ENCODE results near the gene ARHGAP31.
"Not testable (repeated sequence)": the region's sequence is repeated elsewhere in the genome, so short reads cannot be mapped to it uniquely, and the experiment has no call there.

The ARHGAP31 gene

DNA sequence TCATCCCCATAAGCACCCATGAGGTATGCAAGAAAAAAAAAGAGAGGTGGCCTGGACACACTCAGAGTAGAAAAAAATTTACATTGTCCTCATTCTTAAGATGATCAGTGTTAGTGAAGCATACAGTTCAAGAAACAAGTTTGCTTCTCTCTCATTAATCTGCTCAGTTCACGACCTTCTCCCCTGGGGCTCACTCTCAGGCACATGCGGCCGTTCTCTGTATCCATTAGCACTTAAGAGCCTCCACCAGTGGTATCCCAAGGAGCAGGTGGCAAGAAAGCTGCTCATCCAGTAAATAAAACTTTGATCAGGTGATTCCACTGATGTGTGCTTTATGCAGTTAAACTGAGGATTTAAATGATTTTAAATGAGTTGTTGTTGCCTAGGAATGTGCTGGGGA, 57.4 kb downstream of the ARHGAP31 start:
- no peak for DNase-seq

DNA sequence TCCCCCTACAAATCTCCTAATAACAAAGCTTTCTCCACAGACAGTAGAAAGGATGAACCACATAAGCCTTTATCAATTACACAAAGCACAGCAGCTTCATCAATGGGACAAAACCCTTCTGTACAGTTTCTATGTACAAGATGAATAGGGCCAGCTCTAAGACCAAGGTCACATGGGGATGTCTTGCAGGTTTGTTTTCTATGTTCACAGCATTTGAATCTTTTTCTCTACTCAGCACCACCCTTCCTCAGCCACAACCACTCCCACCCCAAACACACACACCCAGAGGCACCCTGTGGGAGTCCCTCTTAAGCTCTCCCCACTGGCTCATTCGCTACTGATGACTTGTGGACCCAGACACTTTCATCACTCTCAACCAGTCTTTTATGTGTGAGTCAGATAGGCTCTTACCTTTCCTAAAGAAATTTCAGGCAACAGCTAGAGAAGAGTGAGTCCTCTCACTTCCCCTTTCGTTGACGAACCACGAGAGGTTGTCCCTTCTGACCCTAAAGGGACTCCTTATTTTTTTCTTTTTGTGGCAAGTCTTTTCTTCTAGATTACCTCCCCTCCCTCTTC, 57.9 kb downstream of the ARHGAP31 start:
- DNase-seq, result peak in 5 of 6 experiments; percentile 16 to 39 (median 27)

DNA sequence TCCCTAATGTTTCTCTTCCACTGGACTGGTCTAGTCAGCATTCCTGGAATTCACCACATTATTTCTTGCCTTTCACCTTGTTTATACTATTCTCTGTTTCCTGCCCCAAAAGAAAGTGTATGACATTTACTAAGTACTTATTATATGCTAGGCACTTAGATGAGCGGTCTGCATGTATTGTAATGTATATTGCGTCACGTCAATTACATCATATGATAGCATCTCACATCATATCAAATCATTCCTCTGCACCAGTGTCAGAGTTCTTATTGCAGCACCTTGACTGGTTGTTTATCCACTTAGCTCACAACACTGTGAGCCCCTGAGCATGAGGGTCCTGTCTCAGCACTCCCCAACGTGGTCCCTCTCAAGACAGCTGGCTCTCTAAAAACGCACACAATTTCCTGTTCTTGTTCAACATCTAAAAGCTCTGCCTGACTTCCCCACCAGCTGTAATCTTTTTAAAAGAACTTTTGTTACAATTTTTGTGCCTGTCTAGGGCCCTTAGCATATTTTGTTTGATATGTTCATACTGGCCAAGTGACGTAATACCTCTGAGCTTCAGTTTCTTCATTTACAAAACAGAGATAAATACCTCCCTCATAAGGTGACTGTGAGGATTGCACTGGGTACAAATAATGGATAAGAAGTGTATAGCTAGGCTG, 58.8 kb downstream of the ARHGAP31 start:
- peak in 4 of 6 experiments; percentile 2 to 57 (median 54) for DNase-seq

DNA sequence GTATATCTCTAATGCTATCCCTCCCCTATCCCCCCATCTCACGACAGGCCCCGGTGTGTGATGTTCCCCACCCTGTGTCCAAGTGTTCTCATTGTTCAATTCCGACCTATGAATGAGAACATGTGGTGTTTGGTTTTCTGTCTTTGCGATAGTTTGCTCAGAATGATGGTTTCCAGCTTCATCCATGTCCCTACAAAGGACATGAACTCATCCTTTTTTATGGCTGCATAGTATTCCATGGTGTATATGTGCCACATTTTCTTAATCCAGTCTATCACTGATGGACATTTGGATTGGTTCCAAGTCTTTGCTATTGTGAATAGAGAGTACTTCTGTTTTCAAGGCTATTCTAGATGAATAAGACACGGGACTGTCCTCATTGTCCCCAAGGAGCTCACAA, 61.4 kb downstream of the ARHGAP31 start:
- DNase-seq, result not testable (repeated sequence)

DNA sequence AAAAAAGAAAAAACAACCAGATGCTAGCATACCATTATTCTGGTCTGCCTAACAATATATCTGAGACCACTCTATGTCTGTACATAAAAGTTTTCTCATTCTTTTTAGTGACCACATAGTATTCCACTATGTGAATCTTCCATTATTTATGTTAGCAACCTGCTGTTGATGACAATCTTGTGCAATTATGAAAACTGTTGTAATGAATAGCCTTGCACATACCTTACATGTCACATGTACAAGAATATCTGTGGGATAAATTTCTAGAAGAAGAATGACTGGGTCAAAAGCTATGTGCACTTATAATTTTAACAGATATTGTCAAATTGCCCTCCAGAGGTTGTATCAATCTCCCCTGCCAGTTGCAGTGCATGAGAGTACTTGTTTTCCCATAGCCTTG, 62.5 kb downstream of the ARHGAP31 start:
- no peak for DNase-seq

DNA sequence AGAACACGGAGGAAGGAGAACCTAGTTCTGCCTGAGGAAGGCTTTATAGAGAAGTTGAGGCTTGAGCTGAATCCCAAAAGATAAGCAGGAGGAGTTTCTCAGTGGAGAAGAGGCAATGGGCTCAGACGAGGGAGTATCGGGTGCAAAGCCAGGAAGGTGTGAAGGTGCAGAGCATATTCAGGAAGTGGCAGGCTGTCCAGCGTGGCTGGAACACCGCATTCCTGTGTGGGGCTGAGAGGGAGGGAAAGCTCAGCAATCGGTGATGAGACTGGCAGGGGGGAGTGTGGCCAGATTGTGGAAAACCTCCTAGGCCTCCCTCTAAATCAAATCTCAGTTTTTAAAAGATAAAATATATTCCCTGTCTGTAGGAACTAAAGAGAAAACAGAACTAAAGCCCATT, 63.0 kb downstream of the ARHGAP31 start:
- DNase-seq, result no peak

DNA sequence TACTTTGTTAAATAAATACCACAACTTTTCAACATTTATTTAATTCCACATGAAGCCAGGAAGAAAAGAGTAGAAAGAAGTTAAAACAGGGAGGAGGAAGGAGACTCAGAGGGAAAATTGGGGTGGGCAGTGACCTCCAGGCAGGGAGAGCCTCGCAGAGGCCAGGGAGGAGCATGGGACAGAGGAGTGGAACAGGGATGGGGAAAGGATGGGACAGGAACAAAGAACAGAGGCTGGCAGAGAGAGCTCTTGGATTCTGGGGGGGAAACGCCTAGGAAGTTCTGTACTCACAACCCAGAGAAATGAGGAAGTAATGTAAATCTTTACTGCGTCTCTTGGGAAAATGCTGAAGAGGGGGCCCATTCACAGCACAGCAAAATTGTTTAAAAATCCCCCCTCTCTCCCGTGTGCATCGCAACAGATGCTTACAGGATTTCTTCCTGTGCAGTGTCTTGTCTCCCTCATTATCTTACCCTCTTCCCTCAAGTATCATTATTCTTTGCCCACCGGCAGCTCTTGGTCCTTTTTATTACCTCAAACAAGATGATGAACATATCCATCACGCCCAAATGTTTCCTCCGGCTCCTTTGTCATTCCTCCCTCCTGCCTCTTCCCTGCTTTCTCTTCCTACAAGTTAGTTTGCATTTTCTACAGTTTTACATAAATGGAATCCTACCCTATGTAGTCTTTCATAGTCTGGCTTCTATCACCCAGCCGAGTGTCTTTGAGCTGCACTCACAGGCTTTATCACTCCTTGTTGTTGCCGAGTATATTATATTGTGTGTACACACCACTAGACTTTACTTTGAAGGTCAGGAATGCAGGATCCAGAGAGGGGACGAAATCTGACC, 65.5 kb downstream of the ARHGAP31 start:
- DNase-seq, result no peak

DNA sequence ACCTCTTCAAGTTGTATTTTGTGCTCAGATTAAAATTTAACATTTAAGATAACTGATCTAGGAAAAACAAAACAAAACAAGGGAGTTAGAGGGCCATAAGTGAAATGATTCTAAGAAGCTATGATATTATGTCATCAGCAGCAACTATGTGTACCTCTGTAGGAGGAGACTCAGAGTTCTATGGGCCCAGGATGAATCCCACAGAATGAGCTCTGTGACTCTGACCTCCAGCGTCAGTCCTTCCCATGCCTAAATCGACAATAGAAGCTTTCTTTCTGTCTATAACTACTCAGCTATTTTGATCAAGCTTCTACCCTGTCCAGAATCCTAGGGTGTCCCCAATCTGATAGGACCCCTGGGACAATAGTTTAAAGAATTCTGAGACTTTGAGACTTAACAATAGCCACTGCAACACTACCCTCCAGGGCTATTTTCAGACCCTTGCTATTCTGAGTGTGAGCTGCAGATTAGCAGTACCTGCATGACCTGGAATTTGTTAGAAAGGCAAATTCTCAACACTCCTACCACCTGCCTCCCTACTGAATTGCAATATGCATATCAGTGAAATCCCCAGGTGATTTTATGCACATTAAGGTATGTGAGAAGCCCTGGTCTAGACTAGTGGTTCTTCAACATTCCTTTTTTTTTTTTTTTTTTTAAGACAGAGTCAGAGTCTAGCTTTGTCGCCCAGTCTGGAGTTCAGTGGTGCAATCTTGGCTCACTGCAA, 66.7 kb downstream of the ARHGAP31 start:
- DNase-seq, result no peak

DNA sequence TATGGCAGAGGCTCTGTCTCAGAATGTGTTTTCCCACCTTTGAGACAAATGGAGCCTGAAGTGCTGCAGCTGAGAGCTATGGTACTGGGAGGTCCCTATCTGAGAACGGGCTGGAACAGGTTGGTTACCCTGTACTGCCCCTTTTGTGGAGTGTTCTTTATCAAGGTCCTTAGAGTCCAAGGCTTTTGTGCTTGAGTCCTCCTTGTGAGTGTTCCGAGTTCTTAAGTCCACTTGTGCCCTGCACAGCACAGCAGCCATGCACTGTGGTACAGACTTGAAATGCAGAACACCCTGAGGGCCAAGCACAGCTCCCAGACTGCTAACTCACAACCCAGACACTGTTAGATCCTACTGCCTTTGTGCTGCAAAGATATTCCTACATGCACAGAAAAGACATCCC, 67.8 kb downstream of the ARHGAP31 start:
- DNase-seq, result no peak

DNA sequence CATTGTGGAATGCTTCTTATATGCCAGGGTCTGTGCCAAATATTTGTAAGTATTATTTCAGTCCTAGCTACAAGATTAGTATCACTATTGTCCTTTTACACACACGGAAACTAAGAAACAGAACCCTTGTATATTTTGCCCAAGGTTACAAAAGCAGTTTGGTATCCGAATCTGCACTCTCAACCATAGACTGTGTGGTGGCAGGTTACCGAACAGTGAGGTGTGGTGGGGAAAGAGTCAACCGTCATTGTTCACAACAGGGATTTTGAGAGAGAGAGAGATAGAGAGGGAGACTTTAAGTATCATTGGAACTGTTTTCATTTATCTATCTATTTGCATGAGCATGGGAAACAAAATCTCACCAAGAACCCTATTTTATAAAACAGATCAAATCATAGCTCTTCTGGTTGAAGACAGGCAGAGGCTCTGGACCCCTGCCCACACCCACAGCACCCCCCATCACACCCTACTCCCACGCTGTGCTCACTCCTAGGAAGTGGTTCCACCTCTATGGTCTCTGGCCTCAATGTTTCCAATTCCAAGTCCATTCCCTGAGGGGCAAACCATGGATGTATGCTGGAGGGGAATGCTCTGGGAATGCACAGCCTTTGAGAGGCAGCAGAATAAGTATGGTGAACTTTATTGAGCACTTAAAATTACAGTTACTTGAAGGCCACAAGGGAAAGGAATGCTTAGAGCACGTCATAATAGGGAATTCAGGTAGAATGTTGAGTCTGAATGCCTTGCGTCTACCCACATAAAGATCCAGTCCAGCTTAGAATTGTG, 69.0 kb downstream of the ARHGAP31 start:
- DNase-seq, result no peak

DNA sequence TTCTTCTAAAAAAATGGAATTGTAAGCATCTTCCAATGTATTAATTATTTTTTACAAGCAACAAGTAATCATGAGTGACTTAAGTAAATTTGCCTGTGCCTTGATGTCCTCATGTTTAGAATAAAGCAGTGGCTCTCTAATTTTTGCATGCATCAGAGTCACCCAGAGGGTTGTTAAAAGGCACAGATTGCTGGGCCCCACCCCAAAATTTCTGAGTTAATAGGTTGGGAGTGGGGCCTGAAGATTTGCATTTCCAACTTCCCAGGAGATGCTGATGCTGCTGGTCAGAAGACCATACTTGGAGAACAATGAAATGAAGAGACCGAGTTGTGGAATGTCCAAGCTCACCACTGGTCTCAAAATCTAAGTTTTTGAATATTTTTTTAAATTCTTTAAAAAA, 70.2 kb downstream of the ARHGAP31 start:
- DNase-seq, result no peak

DNA sequence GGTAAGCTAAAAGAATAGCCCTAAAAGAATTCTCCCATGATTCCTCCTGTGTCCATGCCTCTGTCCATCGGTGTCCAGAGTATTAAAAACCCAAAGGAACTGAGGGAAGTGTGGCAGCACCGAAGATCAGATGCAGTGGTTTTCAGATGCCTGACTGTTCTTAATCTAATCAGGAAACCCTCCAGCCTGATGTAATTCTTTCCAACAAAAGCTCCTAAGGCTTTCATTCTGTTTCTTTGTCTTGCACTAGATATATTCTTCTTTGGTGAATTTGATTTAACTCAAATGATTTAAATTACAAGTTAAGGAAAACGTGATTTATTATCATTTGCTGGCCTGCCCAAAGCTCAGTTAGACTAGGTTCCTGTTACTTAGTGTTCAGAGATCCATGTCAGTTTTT, 71.2 kb downstream of the ARHGAP31 start:
- DNase-seq, result no peak

DNA sequence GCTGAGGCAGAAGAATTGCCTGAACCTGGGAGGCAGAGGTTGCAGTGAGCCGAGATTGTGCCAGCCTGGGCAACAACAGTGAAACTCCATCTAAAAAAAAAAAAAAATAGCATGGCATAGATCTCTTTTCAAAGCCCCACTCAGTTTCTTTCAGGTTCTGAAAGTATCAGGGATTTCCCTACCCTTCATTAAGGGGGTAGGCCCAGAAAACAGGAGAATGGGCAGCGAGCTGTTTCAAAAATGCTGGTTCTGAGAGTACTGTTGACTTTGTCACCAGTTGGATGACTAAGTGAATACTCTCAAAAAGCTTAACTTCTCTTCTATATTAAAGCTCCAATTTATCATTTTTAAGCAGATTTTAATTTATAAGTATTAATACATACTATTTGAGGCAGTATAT, 72.8 kb downstream of the ARHGAP31 start:
- no peak for DNase-seq

DNA sequence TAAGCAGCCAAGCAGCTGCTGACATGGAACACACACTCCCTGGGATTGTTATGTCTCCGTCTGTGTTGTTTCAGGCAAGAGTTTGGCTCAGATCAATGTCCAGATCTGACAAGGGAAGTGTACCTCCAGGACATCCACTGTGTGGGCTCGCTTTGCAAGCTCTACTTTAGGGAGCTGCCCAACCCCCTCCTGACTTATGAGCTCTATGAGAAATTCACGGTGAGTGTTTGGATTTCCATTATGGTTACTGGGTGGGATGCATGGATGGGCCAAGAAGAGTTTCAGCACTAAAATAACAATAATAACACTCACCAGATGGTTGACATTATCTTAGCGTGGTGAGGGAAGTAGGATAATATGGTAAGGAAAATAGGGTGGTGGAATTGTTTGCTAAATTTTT, 74.1 kb downstream of the ARHGAP31 start:
- no peak for DNase-seq

DNA sequence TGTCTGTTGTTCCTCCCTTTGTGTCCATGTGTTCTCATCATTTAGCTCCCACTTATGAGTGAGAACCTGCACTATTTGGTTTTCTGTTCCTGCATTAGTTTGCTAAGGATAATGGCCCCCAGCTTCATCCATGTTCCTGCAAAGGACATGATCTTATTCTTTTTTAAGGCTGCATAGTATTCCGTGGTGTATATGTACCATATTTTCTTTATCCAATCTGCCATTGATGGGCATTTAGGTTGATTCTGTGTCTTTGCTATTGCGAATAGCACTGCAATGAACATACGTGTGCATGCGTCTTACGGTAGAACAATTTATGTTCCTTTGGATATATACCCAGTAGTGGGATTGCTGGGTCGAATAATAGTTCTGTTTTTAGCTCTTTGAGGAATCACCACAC, 77.6 kb downstream of the ARHGAP31 start:
- not testable (repeated sequence) for DNase-seq

DNA sequence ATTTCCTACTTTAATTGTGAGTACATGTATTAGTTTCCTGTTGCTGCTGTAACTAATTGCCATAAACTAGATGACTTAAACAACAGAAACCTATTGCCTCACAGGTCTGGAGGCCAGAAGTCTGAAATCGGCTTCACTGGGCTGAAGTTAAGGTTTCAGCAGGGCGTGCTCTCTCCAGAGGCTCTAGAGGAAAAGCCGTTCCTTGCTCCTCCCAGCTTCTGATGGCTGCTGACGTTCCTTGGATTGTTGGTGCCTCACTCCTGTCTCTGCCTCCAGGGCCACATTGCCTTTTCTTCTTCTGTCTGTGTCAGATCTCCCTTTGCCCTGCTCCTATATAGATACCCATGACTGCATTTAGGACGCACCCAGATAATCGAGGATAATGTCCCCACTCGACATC, 80.9 kb downstream of the ARHGAP31 start:
- no peak for DNase-seq

DNA sequence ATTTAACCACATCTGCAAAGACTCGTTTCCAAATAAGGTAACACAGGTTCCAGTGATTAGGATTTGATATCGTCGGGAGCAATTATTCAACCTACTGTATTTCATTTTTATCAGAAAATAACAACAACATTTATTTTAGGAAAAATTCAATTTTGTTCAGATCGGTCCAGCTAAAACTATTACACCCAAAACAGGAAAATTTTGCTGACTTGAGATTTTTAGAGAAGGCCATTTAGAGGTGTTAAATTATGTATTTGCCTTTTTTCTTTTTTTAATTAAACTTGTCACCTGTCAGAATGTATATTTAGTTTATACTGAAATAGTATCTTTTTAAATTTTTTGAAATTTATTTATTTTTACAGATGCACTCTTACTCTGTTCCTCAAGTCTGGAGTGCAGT, 81.3 kb downstream of the ARHGAP31 start:
- DNase-seq, result no peak

DNA sequence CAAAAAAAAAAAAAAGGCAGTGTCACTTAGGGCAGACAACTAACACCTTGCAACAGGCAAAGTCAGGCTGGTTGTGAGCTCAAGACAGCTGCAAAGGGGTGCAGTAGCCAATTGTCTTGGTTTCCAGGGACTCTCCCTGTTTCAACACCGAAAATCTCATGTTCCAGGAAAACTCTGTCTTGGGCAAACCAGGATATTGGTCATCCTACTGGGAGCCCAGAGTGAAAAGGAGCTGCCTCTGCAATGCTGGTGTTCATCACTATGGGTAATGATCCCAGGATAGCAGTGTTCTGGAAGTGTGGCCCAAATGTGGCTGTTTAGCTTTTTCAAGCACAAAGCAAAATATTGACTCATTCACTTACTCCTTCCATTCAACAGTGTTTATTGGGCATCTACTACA, 82.6 kb downstream of the ARHGAP31 start:
- no peak for DNase-seq

DNA sequence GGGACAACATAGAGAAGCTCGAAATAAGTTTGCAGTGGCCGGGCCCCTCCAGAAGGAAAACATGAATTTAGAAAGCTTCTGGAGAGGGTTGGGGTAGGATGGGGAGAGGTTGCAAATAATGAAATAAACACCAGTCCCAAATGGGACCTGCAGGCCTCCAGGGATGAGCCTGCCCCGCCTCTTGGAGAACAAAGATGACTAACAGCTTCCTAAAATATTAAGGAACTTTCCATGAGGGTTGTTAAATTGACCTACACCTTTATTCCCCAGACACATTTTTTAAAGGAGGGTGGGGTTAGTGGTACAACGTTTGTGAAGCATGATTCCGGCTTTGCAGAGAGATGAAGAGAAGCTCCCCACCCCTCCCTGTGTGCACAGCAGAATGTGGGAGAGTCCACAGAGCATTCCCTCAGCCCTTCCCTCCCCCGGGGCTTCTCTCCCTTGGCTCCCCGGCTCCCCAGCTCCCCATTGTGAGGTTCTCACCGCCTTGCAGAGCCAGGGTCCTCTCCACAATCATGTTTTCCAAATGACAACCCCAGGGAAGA, 84.1 kb downstream of the ARHGAP31 start:
- DNase-seq, result no peak

DNA sequence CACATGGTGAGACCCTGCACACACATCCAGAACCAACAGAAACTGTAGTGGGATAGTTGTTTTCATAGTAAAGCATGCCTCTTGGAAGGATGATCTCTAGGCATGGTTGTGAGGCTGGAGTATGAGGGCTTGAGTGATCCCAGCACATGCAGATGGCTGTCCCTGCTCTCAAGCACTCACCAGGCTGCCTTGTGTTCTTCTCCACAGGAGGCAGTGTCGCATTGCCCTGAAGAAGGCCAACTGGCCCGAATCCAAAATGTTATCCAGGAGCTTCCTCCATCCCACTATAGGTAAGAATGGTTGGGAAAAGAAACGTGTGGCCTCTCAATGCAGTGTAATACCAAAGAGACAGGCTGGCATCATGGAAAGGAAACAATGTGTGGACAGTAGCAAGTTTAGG, 86.5 kb downstream of the ARHGAP31 start:
- DNase-seq, result no peak

DNA sequence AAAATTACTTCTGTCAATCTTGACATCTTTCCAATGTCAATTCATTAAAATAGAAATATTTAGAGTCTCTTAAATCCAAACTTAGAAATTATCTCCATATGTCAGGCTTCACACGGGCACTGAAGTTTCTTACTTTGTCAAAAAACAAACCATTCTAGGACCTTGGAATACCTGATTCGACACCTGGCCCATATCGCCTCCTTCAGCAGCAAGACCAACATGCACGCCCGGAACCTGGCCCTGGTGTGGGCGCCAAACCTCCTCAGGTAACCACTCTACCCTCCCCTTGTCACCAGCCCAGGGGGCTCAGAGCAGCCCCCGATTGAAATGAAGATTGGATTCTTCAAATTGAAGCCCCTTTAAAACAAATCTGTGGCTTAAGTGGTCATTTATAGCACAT, 88.0 kb downstream of the ARHGAP31 start:
- DNase-seq, result no peak

DNA sequence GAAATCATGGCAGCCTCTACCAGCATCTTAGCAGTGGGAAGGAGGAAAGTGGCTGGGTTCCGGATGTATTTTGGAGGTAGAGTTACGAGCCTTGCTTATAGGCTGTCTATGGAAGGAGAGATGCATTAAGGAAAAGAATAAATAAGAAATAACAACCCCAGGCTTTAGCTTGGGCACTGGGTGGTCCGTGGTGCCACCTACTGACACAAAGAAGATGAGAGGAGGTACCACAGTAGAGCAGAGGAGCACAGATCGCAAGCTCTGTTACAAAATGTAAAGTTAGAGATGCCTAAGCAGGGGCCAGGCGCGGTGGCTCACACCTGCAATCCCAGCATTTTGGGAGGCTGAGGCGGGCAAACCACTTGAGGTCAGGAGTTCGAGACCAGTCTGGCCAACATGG, 94.4 kb downstream of the ARHGAP31 start:
- no peak for DNase-seq
